Stimulated activated CD8-positive, alpha-beta memory T cell treated with anti-CD3 and anti-CD28 coated beads, Interleukin-15, amount 100 ng/mL, for 24 hours (primary cell): ENCODE results near the gene ADGRG6.

ENCODE experiments used
- DNase-seq: peaks from one replicate; pipeline ENCODE4 v3.0.0-alpha.2; 2020; ENCODE audit warnings: low read depth

Gene ADGRG6

DNA sequence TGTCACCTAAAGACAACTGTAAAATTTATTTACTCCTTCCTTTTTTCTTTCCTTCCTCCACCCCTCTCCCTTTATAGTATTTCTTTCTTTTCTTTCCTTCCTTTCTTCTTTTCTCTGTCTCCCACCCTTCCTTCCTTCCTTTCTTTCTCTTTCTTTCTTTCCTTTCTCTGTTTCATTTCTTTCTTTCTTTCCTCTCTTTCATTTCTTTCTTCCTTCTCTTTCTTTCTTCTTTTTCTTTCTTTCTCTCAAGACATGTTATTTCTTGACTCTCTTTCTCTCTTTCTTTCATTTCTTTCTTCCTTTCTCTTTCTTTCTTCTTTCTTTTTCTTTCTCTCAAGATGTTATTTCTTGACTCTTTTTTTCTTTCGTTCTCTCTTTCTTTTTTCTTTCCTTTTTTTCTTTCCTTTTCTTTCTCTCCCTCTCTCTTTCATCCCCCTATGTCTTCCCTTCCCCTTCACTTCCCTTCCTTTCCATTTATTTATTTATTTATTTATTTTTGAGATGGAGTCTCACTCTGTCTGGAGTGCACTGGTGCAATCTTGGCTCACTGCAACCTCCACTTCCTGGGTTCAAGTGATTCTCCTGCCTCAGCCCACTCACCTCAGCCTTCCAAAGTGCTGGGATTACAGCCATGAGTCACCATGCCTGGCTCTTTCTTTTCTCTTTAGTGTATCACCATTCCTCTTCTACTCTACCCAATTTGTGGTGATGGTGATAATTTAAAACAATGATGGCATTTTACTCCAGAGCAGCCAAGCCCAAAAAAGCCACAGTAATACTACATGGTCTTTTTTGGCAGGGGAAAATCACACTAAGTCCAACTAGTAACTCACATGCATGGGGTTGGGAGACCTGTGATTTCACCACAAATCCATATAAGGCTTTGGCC is 188.2 kb downstream of the ADGRG6 start:
- DNase-seq: no peak
